SK-N-SH treated with all-trans-retinoic acid at 6 μM for 48 hours (cell line): ENCODE measurements around the gene PANX1.

Experiments
- ATAC-seq: fragments of 200-7000 bp; cut with Tn5 transposase; 3 replicates; pipeline ENCODE4 v1.9.1; 2020; ENCODE audit warnings: mild to moderate bottlenecking, moderate library complexity
- BACH2 ChIP-seq: fragments of 250-450 bp; sonication (Bioruptor Pico); IDR thresholded peaks from 2 replicates; pipeline ENCODE4 v1.9.0; 2021; ENCODE audit warnings: mild to moderate bottlenecking, borderline replicate concordance
- CSDC2 ChIP-seq: fragments of 250-450 bp; sonication (Bioruptor Pico); IDR thresholded peaks from 2 replicates; pipeline ENCODE4 v1.5.0; 2020; ENCODE audit warnings: mild to moderate bottlenecking, moderate library complexity
- CSRNP3 ChIP-seq: fragments of 250-450 bp; sonication (Bioruptor Pico); IDR thresholded peaks from 2 replicates; pipeline ENCODE4 v1.5.1; 2021; ENCODE audit warnings: mild to moderate bottlenecking, moderate library complexity
- ISL1 ChIP-seq: fragments of 250-450 bp; sonication (Bioruptor Pico); IDR thresholded peaks from 2 replicates; pipeline ENCODE4 v2.1.2; 2022; ENCODE audit warnings: mild to moderate bottlenecking, moderate library complexity
- OSR1 ChIP-seq: fragments of 250-450 bp; sonication (Bioruptor Pico); IDR thresholded peaks from 2 replicates; pipeline ENCODE4 v1.8.0; 2022; ENCODE audit warnings: moderate library complexity, mild to moderate bottlenecking, inconsistent platforms
- PPARA ChIP-seq: fragments of 250-450 bp; sonication (Bioruptor Pico); IDR thresholded peaks from 2 replicates; pipeline ENCODE4 v1.5.0; 2020; ENCODE audit warnings: mild to moderate bottlenecking, borderline replicate concordance
- RARB ChIP-seq: fragments of 250-450 bp; sonication (Bioruptor Pico); IDR thresholded peaks from 2 replicates; pipeline ENCODE4 v1.8.0; 2021; ENCODE audit warnings: mild to moderate bottlenecking, moderate library complexity
- SNAI2 ChIP-seq: fragments of 250-450 bp; sonication (Bioruptor Pico); IDR thresholded peaks from 2 replicates; pipeline ENCODE4 v1.5.0; 2020; ENCODE audit warnings: mild to moderate bottlenecking, moderate library complexity
- TCF4 ChIP-seq: fragments of 250-450 bp; sonication (Bioruptor Pico); IDR thresholded peaks from 2 replicates; pipeline ENCODE4 v1.8.0; 2021; ENCODE audit warnings: mild to moderate bottlenecking, moderate library complexity, borderline replicate concordance
- TOX ChIP-seq: fragments of 250-450 bp; sonication (Bioruptor Pico); IDR thresholded peaks from 2 replicates; pipeline ENCODE4 v1.8.0; 2021; ENCODE audit warnings: mild to moderate bottlenecking, moderate library complexity, borderline replicate concordance
- ZC3H10 ChIP-seq: fragments of 250-450 bp; sonication (Bioruptor Pico); IDR thresholded peaks from 2 replicates; pipeline ENCODE4 v1.5.1; 2021; ENCODE audit warnings: mild to moderate bottlenecking, moderate library complexity
- ZFP30 ChIP-seq: fragments of 450-650 bp; formaldehyde crosslinking; IDR thresholded peaks from 2 replicates; pipeline ENCODE4 v1.5.0; 2022; ENCODE audit warnings: mild to moderate bottlenecking, moderate library complexity
- ZNF565 ChIP-seq: fragments of 450-650 bp; formaldehyde crosslinking; conservative IDR thresholded peaks from 2 replicates; pipeline ENCODE4 v1.5.0; 2020; ENCODE audit warnings: low read depth, mild to moderate bottlenecking, moderate library complexity
- ZNF70 ChIP-seq: fragments of 450-650 bp; formaldehyde crosslinking; IDR thresholded peaks from 2 replicates; pipeline ENCODE4 v1.5.0; 2020; ENCODE audit warnings: mild to moderate bottlenecking, moderate library complexity
- ZNF8 ChIP-seq: fragments of 450-650 bp; formaldehyde crosslinking; IDR thresholded peaks from 2 replicates; pipeline ENCODE4 v1.5.0; 2020; ENCODE audit warnings: mild to moderate bottlenecking, moderate library complexity
- TF ChIP-seq, protein P1 (sequence below): fragments of 250-450 bp; sonication (Bioruptor Pico); IDR thresholded peaks from 2 replicates; pipeline ENCODE4 v1.5.1; 2020; ENCODE audit warnings: low read depth, mild to moderate bottlenecking, moderate library complexity
- TF ChIP-seq, protein P2 (sequence below): fragments of 250-450 bp; sonication (Bioruptor Pico); IDR thresholded peaks from 2 replicates; pipeline ENCODE4 v1.5.0; 2020; ENCODE audit warnings: mild to moderate bottlenecking, moderate library complexity

Gene PANX1

DNA sequence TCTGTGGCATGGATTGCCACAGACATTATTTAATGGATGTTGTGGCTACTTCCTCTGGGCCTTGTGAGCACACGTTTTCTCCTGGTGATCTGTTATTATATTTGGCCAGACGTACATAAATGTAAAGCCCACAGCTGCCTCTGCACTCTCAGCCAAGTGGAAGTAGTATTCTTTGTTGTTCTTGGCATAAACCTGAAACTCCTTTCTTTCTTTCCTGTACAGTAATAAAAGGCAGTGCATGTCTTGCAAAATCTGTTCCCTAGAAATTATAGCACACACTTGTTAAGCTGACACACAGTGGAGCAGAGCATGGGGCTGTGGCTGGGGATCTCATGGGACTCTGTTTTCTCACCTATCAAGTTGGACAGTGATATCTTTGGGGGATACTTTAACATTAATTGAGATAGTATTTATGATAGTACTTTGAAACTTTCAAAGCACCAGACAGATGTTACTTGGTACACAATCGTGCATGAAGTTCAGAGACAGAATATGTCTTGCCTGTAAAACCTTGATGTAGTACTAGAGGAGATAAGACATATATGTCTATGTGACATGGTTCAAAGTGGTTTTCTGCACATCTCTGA lies 20.9 kb downstream of the PANX1 start:
- ATAC-seq: peak; percentile 18
- TF ChIP-seq CSRNP3 (no peak), ZFP30 (no peak), ZNF70 (CRISPR knock-in tag) (no peak), TCF4 (CRISPR knock-in tag) (no peak), ZNF565 (CRISPR knock-in tag) (no peak), SNAI2 (CRISPR knock-in tag) (no peak), ZC3H10 (no peak), BACH2 (CRISPR knock-in tag) (no peak), ZNF8 (no peak), CSDC2 (CRISPR knock-in tag) (no peak), OSR1 (CRISPR knock-in tag) (no peak), PPARA (CRISPR knock-in tag) (no peak), RARB (CRISPR knock-in tag) (no peak)
- TF ChIP-seq, protein P1, sequence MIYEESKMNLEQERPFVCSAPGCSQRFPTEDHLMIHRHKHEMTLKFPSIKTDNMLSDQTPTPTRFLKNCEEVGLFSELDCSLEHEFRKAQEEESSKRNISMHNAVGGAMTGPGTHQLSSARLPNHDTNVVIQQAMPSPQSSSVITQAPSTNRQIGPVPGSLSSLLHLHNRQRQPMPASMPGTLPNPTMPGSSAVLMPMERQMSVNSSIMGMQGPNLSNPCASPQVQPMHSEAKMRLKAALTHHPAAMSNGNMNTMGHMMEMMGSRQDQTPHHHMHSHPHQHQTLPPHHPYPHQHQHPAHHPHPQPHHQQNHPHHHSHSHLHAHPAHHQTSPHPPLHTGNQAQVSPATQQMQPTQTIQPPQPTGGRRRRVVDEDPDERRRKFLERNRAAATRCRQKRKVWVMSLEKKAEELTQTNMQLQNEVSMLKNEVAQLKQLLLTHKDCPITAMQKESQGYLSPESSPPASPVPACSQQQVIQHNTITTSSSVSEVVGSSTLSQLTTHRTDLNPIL (CRISPR knock-in tag): no peak
- TF ChIP-seq, protein P2, sequence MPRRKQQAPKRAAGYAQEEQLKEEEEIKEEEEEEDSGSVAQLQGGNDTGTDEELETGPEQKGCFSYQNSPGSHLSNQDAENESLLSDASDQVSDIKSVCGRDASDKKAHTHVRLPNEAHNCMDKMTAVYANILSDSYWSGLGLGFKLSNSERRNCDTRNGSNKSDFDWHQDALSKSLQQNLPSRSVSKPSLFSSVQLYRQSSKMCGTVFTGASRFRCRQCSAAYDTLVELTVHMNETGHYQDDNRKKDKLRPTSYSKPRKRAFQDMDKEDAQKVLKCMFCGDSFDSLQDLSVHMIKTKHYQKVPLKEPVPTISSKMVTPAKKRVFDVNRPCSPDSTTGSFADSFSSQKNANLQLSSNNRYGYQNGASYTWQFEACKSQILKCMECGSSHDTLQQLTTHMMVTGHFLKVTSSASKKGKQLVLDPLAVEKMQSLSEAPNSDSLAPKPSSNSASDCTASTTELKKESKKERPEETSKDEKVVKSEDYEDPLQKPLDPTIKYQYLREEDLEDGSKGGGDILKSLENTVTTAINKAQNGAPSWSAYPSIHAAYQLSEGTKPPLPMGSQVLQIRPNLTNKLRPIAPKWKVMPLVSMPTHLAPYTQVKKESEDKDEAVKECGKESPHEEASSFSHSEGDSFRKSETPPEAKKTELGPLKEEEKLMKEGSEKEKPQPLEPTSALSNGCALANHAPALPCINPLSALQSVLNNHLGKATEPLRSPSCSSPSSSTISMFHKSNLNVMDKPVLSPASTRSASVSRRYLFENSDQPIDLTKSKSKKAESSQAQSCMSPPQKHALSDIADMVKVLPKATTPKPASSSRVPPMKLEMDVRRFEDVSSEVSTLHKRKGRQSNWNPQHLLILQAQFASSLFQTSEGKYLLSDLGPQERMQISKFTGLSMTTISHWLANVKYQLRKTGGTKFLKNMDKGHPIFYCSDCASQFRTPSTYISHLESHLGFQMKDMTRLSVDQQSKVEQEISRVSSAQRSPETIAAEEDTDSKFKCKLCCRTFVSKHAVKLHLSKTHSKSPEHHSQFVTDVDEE: no peak

- ATAC-seq: no peak
- TF ChIP-seq RARB (CRISPR knock-in tag) (no peak), TOX (CRISPR knock-in tag) (no peak), ISL1 (CRISPR knock-in tag) (no peak), ZFP30 (no peak), ZNF8 (no peak)
- TF ChIP-seq, protein P2: no peak
Measured at GRCh38 chr11:94150056-94150455, 21.4 kb downstream of the PANX1 start.

DNA sequence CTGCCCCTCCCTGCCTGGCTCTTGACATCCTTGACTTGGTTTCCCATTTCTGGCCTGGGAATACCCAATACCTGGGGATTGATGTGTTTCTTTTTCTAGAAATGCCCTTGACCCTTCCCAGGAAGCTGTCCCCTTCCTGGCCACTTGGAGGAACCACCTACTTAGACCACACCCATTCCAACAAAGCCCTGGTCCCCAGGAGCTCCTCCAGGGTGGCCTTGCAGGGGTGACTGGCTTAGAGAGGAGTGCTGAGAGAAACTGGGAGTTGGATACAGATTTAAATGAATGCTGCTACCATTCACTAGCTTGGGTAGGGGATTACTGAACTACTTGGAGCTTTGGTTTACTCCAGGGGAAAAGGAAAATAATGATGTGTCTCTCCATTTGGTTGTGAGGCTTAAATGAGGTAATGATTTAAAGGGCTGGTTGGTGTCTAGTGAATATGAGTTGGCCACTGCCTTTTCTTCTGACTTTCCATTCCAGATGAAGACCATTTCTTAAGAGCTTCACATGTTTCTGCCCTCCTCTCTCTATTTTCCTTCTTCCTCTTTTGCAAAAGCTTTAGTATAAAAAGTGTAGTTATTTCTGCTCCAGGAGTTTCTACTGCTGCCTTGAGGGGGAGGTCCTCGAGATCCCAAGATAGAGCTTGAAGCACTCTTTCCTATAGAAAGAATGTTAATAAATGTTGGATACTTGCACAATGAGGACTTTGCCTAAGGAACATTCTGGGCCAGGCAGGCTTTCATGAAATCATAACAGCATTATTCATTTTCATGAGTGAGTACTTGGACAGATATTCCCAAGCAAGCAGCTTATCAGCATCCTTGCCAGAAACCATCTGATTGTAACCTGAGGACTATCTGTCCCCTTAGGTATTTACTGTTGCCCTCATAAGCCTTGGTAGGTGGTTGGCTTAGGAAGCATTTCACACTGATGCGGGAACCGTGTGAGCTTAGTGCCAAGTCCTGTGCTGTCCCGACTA lies 22.4 kb downstream of the PANX1 start:
- no peak for TF ChIP-seq ZNF565 (CRISPR knock-in tag)
- TF ChIP-seq ISL1 (CRISPR knock-in tag): peak; percentile 52
- no peak for TF ChIP-seq ZC3H10
- TF ChIP-seq RARB (CRISPR knock-in tag): no peak
- no peak for ATAC-seq
